Thyroid gland (tissue), 4 donors: Measurements from ENCODE around the gene KLRF1. TPM values are rescaled to one million over a fixed set of nuclear protein-coding genes. Genes with fewer than 3 reads are reported as not detected.

ENCODE experiments used
- total RNA-seq, 4 donors: library from RNA; depleted of rRNA; stranded (reverse); fragments of >200 nt; gene quantifications; one replicate each; pipeline ENCODE4 v1.2.3, GENCODE V29; 2016

KLRF1 gene
- total RNA-seq, 4 donors from 2014 or later, result 0.78 to 1.0 TPM; not detected in 2

Other genes starting within 250 kb of the KLRF1 start
- gene KLRB1, start 219.6 kb upstream of the KLRF1 start, total RNA-seq, result 1 to 10 TPM in 1 of 4 donors, under 1 TPM in 3; 0.22 to 1.0 (median 0.60) TPM
- 10 to 100 TPM in 2 of 4 donors, 1 to 10 TPM in 2; 4.9 to 11.3 (median 9.8) TPM for gene CLEC2D, start 157.8 kb upstream of the KLRF1 start, total RNA-seq
- gene CLECL1, start 94.4 kb upstream of the KLRF1 start, total RNA-seq, result not detected
- gene CD69, start 66.6 kb upstream of the KLRF1 start, total RNA-seq, result 10 to 100 TPM in 1 of 4 donors, 1 to 10 TPM in 3; 5.0 to 18.2 (median 6.2) TPM
- gene CLEC2B, start 41.9 kb downstream of the KLRF1 start, total RNA-seq, result 10 to 100 TPM in 3 of 4 donors, 1 to 10 TPM in 1; 7.3 to 25.2 (median 16.7) TPM
- gene KLRF2, start 54.0 kb downstream of the KLRF1 start, total RNA-seq, result not detected
- not detected for gene CLEC2A, start 104.9 kb downstream of the KLRF1 start, total RNA-seq
- under 1 TPM in 1 of 4 donors, not detected in 3; 0.22 TPM for gene CLEC12A, start 143.9 kb downstream of the KLRF1 start, total RNA-seq
- not detected for gene CLEC1B, start 171.6 kb downstream of the KLRF1 start, total RNA-seq
- gene CLEC12B, start 183.1 kb downstream of the KLRF1 start, total RNA-seq, result under 1 TPM in 1 of 4 donors, not detected in 3; 0.54 TPM
- gene CLEC9A, start 203.2 kb downstream of the KLRF1 start, total RNA-seq, result not detected